Posterior cingulate gyrus (tissue), 11 donors: Measurements from ENCODE around the gene ZSCAN22.

Source experiments
- DNase-seq, 10 donors: peaks; one replicate each; pipeline versions ENCODE4 v3.0.0 to v3.0.0-alpha.2; 2020 to 2021; ENCODE audit warnings: mixed read lengths in 3 of 10
- intact Hi-C: fragments of 100-400 bp; cut with DNase I; formaldehyde crosslinking; loops from one replicate; pipeline ENCODE4 v1.15.1; 2023

The ZSCAN22 gene

GRCh38 chr19:58387338-58388174, 60.8 kb downstream of the ZSCAN22 start:
- intact Hi-C loops = no loop called here
- DNase-seq = peak in 2 of 10 donors; percentile 28 to 62

- DNase-seq = peak in 1 of 10 donors; percentile 42
- intact Hi-C loops = no loop called here
Observed at GRCh38 chr19:58388175-58388526, 61.4 kb downstream of the ZSCAN22 start.
